NB4 (cell line): ENCODE measurements around the gene NFAT5.

Experiments used
- DNase-seq: peaks from one replicate; pipeline ENCODE4 v3.0.0; 2010; ENCODE audit warnings: low read depth
- H3K4me3 ChIP-seq: one replicate; pipeline ENCODE4 v1.5.1; 2011; ENCODE audit warnings: mild to moderate bottlenecking, low read depth, low read length, moderate library complexity
- MYC ChIP-seq: IDR thresholded peaks from 2 replicates; pipeline ENCODE4 v1.6.1; 2011; ENCODE audit warnings: low read depth, low read length
- POLR2A ChIP-seq: IDR thresholded peaks from 2 replicates; pipeline ENCODE4 v1.6.1; 2011; ENCODE audit warnings: mild to moderate bottlenecking; ENCODE audit not compliant: insufficient read length; ENCODE audit errors: extremely low read depth
- TF ChIP-seq, protein P1 (sequence below): IDR thresholded peaks from one replicate; pipeline ENCODE4 v1.5.1; 2012; ENCODE audit warnings: low read depth, low read length
- TF ChIP-seq, protein P2 (sequence below): IDR thresholded peaks from 2 replicates; pipeline ENCODE4 v1.6.1; 2011; ENCODE audit warnings: low read depth, low read length

NFAT5 gene

DNA sequence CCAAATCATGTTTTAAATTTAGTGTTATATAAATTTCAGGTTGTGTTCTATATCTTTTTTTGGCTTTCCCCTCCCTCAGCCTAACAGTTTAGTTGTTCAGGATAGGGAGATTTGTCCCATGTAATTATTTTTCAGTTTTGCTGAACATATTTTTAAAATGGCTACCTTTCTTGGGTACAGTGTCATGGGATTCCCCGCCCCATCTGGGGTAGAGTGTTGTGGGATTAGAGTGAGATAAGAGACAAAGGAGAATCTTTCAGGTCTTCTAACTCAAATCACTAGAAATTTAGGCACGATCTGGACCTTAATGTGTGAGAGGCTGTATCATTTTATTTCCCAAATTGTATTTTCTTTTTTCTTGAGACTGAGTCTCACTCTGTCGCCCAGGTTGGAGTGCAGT lies 24.8 kb downstream of the NFAT5 start:
- no peak overlapping the region for H3K4me3 ChIP-seq
- no peak for TF ChIP-seq MYC
- TF ChIP-seq, protein P1, sequence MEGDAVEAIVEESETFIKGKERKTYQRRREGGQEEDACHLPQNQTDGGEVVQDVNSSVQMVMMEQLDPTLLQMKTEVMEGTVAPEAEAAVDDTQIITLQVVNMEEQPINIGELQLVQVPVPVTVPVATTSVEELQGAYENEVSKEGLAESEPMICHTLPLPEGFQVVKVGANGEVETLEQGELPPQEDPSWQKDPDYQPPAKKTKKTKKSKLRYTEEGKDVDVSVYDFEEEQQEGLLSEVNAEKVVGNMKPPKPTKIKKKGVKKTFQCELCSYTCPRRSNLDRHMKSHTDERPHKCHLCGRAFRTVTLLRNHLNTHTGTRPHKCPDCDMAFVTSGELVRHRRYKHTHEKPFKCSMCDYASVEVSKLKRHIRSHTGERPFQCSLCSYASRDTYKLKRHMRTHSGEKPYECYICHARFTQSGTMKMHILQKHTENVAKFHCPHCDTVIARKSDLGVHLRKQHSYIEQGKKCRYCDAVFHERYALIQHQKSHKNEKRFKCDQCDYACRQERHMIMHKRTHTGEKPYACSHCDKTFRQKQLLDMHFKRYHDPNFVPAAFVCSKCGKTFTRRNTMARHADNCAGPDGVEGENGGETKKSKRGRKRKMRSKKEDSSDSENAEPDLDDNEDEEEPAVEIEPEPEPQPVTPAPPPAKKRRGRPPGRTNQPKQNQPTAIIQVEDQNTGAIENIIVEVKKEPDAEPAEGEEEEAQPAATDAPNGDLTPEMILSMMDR = no peak
- no peak for TF ChIP-seq POLR2A
- TF ChIP-seq, protein P2, sequence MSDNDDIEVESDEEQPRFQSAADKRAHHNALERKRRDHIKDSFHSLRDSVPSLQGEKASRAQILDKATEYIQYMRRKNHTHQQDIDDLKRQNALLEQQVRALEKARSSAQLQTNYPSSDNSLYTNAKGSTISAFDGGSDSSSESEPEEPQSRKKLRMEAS = no peak
- no peak for DNase-seq

DNA sequence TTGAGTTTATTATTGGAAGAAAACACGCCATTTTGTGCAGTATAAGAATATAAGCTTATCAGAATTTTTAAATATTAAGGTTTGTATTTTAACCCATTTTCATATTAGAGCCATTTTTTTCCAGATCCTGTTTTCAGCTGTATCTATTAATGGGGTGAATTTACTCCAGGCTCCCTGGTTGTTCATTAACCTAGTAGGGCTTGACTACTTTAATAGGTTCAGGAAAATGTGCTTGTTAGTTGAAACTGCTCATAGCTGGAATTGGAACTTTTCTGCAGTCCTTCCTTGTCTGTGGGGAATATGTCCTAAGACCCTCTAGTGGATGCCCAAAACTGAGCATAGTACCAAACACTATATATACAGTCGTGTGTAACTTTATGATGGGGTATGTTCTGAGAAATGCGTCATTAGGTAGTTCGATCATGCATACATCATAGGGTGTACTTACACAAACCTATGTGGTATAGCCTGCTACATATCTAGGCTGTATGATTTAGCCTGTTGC lies 28.0 kb downstream of the NFAT5 start:
- no peak for DNase-seq
- H3K4me3 ChIP-seq = no peak overlapping the region
- TF ChIP-seq, protein P2 = no peak
- TF ChIP-seq, protein P1 = no peak
- no peak for TF ChIP-seq MYC

DNA sequence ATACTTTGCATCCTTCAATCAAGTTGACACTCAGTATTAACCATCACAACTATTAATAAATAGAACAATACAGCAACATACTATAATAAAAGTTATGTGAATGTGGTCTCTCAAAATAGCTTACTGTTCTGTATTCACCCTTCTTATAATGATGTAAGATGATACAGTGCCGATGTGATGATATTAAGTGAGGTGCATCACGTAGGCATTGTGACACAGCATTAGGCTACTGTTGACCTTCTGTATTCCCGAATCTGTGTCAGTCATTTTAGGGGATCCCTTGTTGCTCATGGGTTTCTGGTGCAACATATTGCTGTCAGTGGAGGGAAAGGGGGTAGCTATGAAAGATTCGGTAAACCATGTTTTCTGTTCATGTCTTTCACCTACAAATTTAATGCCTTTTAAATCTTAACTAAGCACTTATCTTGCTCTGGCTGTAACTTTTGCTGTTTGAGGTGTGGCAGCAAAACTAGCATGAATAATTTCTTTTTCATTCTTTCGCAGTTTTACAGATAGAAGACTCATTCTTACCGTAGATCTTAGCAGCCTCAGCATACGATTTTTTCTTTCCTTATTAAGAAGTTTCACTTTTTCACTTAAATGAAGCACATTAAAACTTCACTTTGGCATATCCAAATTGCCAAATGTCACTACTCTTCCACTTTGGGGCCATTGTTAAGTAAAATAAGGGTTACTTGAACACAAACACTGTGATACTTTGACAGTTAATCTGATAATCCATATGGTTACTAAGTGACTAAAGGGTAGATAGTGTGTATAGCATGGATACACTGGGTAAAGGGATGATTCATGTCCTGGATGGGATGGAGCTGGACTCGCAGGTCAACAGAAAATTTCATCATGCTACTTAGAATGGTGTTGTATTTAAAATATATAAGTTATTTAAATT lies 29.6 kb downstream of the NFAT5 start:
- TF ChIP-seq, protein P1 = no peak
- no peak for TF ChIP-seq POLR2A
- no peak for TF ChIP-seq MYC
- TF ChIP-seq, protein P2 = no peak
- no peak overlapping the region for H3K4me3 ChIP-seq
- no peak for DNase-seq

DNA sequence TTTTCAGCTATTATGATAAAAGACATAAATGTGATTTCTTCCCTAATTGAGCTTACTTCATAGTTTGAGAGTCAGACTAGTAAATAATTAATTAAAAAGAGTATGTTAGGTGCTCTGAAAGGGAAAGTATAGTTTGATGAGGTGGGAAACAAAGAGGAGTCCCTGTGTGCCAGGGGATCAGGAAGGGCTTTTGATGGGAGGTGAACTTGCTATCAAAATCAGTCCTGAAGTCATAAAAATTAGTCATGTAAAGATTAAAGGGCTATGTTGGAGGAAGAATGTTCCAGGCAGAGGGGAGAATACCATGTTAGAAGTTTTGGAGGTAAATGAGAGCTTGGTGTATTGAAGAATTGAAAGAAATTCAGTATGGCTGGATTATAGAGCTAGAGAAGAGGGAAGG lies 31.0 kb downstream of the NFAT5 start:
- no peak for DNase-seq
- no peak for TF ChIP-seq MYC
- TF ChIP-seq, protein P2 = no peak
- TF ChIP-seq, protein P1 = no peak
- TF ChIP-seq POLR2A = no peak
- H3K4me3 ChIP-seq = no peak overlapping the region

DNA sequence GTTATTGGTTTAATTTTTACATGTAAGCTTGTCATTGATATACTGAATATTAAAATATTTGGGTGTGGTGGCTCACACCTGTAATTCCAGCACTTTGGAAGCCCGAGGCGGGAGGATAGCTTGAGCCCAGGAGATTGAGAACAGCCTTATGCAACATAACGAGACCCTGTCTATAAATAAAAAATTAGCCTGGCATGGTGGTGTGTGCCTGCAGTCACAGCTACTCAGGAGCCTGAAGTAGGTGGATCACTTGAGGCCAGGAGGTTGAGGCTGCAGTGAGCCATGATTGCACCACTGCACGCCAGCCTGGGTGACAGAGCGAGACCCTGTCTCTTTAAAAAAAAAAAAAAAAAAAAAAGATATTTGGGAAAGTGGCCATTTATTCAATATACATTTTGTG lies 32.3 kb downstream of the NFAT5 start:
- no peak overlapping the region for H3K4me3 ChIP-seq
- no peak for TF ChIP-seq MYC
- TF ChIP-seq, protein P1 = no peak
- TF ChIP-seq, protein P2 = no peak
- no peak for TF ChIP-seq POLR2A
- DNase-seq = no peak
